HepG2 (cell line): ENCODE data around the gene TACC2. TPM values are rescaled to one million over a fixed set of nuclear protein-coding genes. Genes with fewer than 3 reads are reported as not detected.

Experiments
- ATAC-seq: fragments of 200-7000 bp; cut with Tn5 transposase; 3 replicates; pipeline ENCODE4 v1.9.1; 2020; ENCODE audit warnings: mild to moderate bottlenecking, moderate library complexity
- BruUV-seq: library from RNA; stranded (reverse); fragments of 400-500 nt; replicated peaks from 2 replicates; lab custom pipeline; 2021; lab: Mats Ljungman, UMichigan
- CTCF ChIA-PET: fragments of 300-600 bp; formaldehyde crosslinking; extraction: SDS; loops from one replicate; lab custom pipeline; 2021; ENCODE audit warnings: low total read pairs, inconsistent platforms, low intra/inter-chr PET ratio; lab: Yijun Ruan, JAX
- POLR2A ChIA-PET: fragments of 350-600 bp; sonication (Branson Sonifier 250); formaldehyde crosslinking; loops from one replicate; lab custom pipeline; 2020; ENCODE audit warnings: antibody characterized with exemption, inconsistent platforms; lab: Yijun Ruan, JAX
- DNase-seq: peaks from one replicate; pipeline ENCODE4 v3.0.0-alpha.2; 2015; ENCODE audit warnings: low spot score
- FAIRE-seq: peaks from 3 replicates; lab custom pipeline; 2011; peaks lifted over from hg19 to GRCh38; lab: Jason Lieb, UNC
- H2AFZ ChIP-seq: one replicate; pipeline ENCODE4 v1.6.1; 2011; ENCODE audit warnings: low read length, inconsistent platforms
- H3K27ac ChIP-seq: fragments of 300-600 bp; 3 replicates; pipeline ENCODE4 v1.8.0; 2011; ENCODE audit warnings: mixed run types, mild to moderate bottlenecking, mixed read lengths, low read length, inconsistent platforms; ENCODE audit not compliant: insufficient read depth; ENCODE audit errors: extremely low read length
- H3K27me3 ChIP-seq, 2 experiments: fragments of 200-600 bp in 1 of 2; 2 replicates in 1 of 2; 3 replicates in 1 of 2; pipeline versions ENCODE4 v1.6.0 to v1.8.0; 2011; ENCODE audit warnings: low read length in 2 of 2, mild to moderate bottlenecking in 2 of 2, moderate library complexity in 2 of 2, inconsistent platforms in 1 of 2; ENCODE audit not compliant: insufficient read depth in 2 of 2, control insufficient read depth in 1 of 2
- H3K36me3 ChIP-seq, 2 experiments: fragments of 200-600 bp in 1 of 2; replicated peaks in 1 of 2; 2 replicates in 1 of 2; 3 replicates in 1 of 2; pipeline versions ENCODE4 v1.5.1 to v1.8.0; 2011; ENCODE audit warnings: low read length in 2 of 2, inconsistent platforms in 1 of 2; ENCODE audit not compliant: insufficient read depth in 2 of 2, control insufficient read depth in 1 of 2
- H3K4me1 ChIP-seq: 2 replicates; pipeline ENCODE4 v1.5.1; 2012; ENCODE audit warnings: low read length, inconsistent platforms; ENCODE audit not compliant: insufficient read depth
- H3K4me2 ChIP-seq: 2 replicates; pipeline ENCODE4 v1.6.0; 2011; ENCODE audit warnings: low read depth, low read length, inconsistent platforms
- H3K4me3 ChIP-seq, 3 experiments: fragments of 200-600 bp in 1 of 3; sonication (generic), shearing (Covaris generic) in 1 of 3; replicated peaks in 1 of 3; 2 replicates each; pipeline ENCODE4 v1.5.1; 2011 to 2016; ENCODE audit warnings: low read length in 3 of 3, inconsistent platforms in 2 of 3, low read depth in 2 of 3, mild to moderate bottlenecking in 2 of 3, control low read depth in 1 of 3, mixed read lengths in 1 of 3; ENCODE audit not compliant: insufficient read depth in 1 of 3
- H3K79me2 ChIP-seq: one replicate; pipeline ENCODE4 v1.6.1; 2011; ENCODE audit warnings: low read length, inconsistent platforms; ENCODE audit not compliant: insufficient read depth
- H3K9ac ChIP-seq: 2 replicates; pipeline ENCODE4 v1.6.0; 2011; ENCODE audit warnings: mild to moderate bottlenecking, low read depth, low read length, inconsistent platforms; ENCODE audit not compliant: insufficient read depth
- H3K9me3 ChIP-seq: 2 replicates; pipeline ENCODE4 v1.5.1; 2012; ENCODE audit warnings: mild to moderate bottlenecking, low read length
- H4K20me1 ChIP-seq: 2 replicates; pipeline ENCODE4 v1.6.0; 2011; ENCODE audit warnings: inconsistent platforms, mild to moderate bottlenecking, low read length, moderate library complexity; ENCODE audit not compliant: insufficient read depth
- BHLHE40 ChIP-seq: IDR thresholded peaks from 2 replicates; pipeline ENCODE4 v1.6.1; 2011; ENCODE audit warnings: low read length, improper control_type of control experiment
- CC2D1A ChIP-seq: sonication (generic); formaldehyde crosslinking; IDR thresholded peaks from 2 replicates; pipeline ENCODE4 v1.8.1; 2023; ENCODE audit warnings: mild to moderate bottlenecking, missing genetic modification reagents
- FOSL2 ChIP-seq: sonication (generic); formaldehyde crosslinking; IDR thresholded peaks from 2 replicates; pipeline ENCODE4 v1.4.0; 2020; ENCODE audit warnings: missing genetic modification reagents
- KDM6A ChIP-seq: IDR thresholded peaks from 2 replicates; pipeline ENCODE4 v1.6.1; 2016; ENCODE audit warnings: low read depth
- MIER2 ChIP-seq: IDR thresholded peaks from 2 replicates; pipeline ENCODE4 v1.6.1; 2016; ENCODE audit warnings: missing biosample characterization, missing genetic modification reagents
- MXD1 ChIP-seq: sonication (generic); formaldehyde crosslinking; IDR thresholded peaks from 2 replicates; pipeline ENCODE4 v1.4.0; 2020; ENCODE audit warnings: mild to moderate bottlenecking, missing genetic modification reagents
- MXD4 ChIP-seq: IDR thresholded peaks from 2 replicates; pipeline ENCODE4 v1.6.1; 2016; ENCODE audit warnings: mild to moderate bottlenecking, missing biosample characterization, missing genetic modification reagents
- ONECUT2 ChIP-seq: sonication (generic); formaldehyde crosslinking; IDR thresholded peaks from 2 replicates; pipeline ENCODE4 v1.4.0; 2020; ENCODE audit warnings: missing genetic modification reagents
- SP140L ChIP-seq: sonication (generic); formaldehyde crosslinking; IDR thresholded peaks from 2 replicates; pipeline ENCODE4 v1.4.0; 2020; ENCODE audit warnings: missing genetic modification reagents, borderline replicate concordance
- TEF ChIP-seq: sonication (generic); formaldehyde crosslinking; IDR thresholded peaks from 2 replicates; pipeline ENCODE4 v1.5.0; 2020; ENCODE audit warnings: missing genetic modification reagents
- YEATS4 ChIP-seq: sonication (generic); formaldehyde crosslinking; IDR thresholded peaks from 2 replicates; pipeline ENCODE4 v1.4.0; 2020; ENCODE audit warnings: missing genetic modification reagents, borderline replicate concordance
- ZNF17 ChIP-seq: sonication (generic); formaldehyde crosslinking; IDR thresholded peaks from 2 replicates; pipeline ENCODE4 v1.5.0; 2020; ENCODE audit warnings: mild to moderate bottlenecking, missing genetic modification reagents
- ZNF275 ChIP-seq: sonication (generic); formaldehyde crosslinking; IDR thresholded peaks from 2 replicates; pipeline ENCODE4 v1.8.0; 2022; ENCODE audit warnings: missing genetic modification reagents, mild to moderate bottlenecking, inconsistent platforms, borderline replicate concordance
- ZNF800 ChIP-seq: sonication (generic); formaldehyde crosslinking; IDR thresholded peaks from 2 replicates; pipeline ENCODE4 v1.4.0; 2020; ENCODE audit warnings: missing genetic modification reagents
- WGBS: methylation state at CpG from one replicate; pipeline ENCODE4 v1.1.6; 2017; ENCODE audit warnings: low lambda C conversion rate; 5-methylcytosine and 5-hydroxymethylcytosine counted together
- in situ Hi-C: cut with HindIII; loops from 2 replicates; pipeline ENCODE4 v1.10.0; 2017; ENCODE audit warnings: low pct_unique_long_range_greater_than_20kb; ENCODE audit not compliant: extremely low pct_ligation_motif_present
- intact Hi-C: fragments of 100-400 bp; cut with micrococcal nuclease; formaldehyde crosslinking; loops from one replicate; pipeline ENCODE4 v1.10.0; 2022; ENCODE audit not compliant: unreplicated experiment
- polyA plus RNA-seq, 8 experiments: library from polyadenylated mRNA; depleted of rRNA in 3 of 8; stranded (reverse) in 7 of 8; unstranded in 1 of 8; fragments of >200 nt; fragmentation: Illumina TruSeq in 4 of 8; extraction: Trizol in 4 of 8; gene quantifications; 2 replicates each; pipeline versions ENCODE4 v1.2.1 to v1.2.3, GENCODE V29; 2011 to 2016; ENCODE audit warnings: low read depth in 4 of 8, missing spikeins in 1 of 8, mixed read lengths in 1 of 8; ENCODE audit not compliant: insufficient read depth in 1 of 8
- total RNA-seq, 5 experiments: library from RNA; depleted of rRNA; stranded (reverse); fragments of >200 nt; fragmentation: Illumina TruSeq; extraction: Trizol; gene quantifications; 2 replicates each; pipeline ENCODE4 v1.2.3, GENCODE V29; 2016; ENCODE audit warnings: low read depth in 1 of 5

Gene TACC2
- total and polyA plus RNA-seq, 2 of the 13 experiments (the other 11 are each of a cell fraction or from before 2014, with no cell fraction given), result 11.8 to 16.0 TPM

DNA sequence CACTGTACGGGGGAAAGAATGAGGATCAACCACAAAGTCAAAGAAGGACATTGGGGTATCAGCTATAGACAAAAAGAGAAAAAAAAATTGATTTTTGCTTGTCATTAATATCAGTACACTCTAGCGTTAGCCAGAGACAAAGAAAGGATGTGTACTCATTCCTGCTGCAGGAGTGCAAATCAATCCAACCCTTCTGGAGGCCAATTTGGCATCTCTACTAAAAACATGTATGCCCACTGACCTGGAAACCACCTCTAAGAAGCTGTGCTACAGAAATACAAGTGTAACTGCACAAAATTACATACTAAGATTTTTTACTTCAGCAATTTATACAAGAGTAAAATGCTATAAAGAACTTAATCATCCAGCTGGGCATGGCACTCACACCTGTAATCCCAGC, 27.5 kb upstream of the TACC2 start:
- no peaks in the 10 kb centered on the region for H3K9me3 ChIP-seq
- FAIRE-seq, result no peak
- ChIA-PET POLR2A (no interaction called here), CTCF (no interaction called here)
- WGBS, result 92% methylated on average over 2 of the region's 2 CpGs
- in situ Hi-C loops, result no loop called here
- H3K79me2 ChIP-seq, result no peaks in the 10 kb centered on the region
- H3K4me1 ChIP-seq, result no peaks in the 10 kb centered on the region
- intact Hi-C loops, result no loop called here
- no peak for DNase-seq
- BruUV-seq, result no TSS peak
- ATAC-seq, result no peak
- H3K36me3 ChIP-seq, result peaks cover 6 to 47% of the 10 kb centered on the region in 2 experiments; a peak in 4 of 5 replicates
- H3K27me3 ChIP-seq, result no peaks in the 10 kb centered on the region
- H4K20me1 ChIP-seq, result no peaks in the 10 kb centered on the region
- no peak overlapping the region for H3K27ac ChIP-seq
- H3K9ac ChIP-seq, result no peak overlapping the region
- H3K4me2 ChIP-seq, result no peak overlapping the region
- no peak overlapping the region for H2AFZ ChIP-seq
- TF ChIP-seq TEF (no peak), ZNF800 (CRISPR knock-in tag) (no peak), MXD1 (no peak), CC2D1A (CRISPR knock-in tag) (no peak), BHLHE40 (no peak)
- H3K4me3 ChIP-seq, result no peak overlapping the region

DNA sequence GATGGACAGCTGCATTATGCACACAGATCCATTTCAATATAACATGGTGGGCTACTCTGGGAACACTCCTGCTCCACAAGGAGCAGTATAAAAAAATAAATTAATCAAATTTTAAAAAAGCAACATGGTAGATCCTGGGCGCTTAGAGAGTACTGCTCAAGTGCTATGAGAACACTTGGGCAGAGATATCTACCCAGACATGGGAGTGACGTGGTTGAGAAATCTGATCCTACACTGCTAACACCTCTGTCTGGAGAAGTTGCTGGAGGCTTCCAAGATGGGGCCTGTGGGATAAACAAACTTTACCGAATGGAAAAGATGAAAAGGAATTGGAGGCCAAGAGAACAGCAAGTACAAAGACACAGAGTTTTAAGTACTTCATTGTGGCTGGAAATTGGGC, 23.0 kb upstream of the TACC2 start:
- POLR2A ChIA-PET, result no interaction called here
- TF ChIP-seq MXD4 (CRISPR knock-in tag), result no peak
- TF ChIP-seq ZNF17 (CRISPR knock-in tag), result no peak
- TF ChIP-seq YEATS4, result no peak
- TF ChIP-seq ONECUT2 (CRISPR knock-in tag), result no peak
- TF ChIP-seq SP140L, result no peak
- no peak for TF ChIP-seq MIER2 (CRISPR knock-in tag)
- TF ChIP-seq ZNF275 (CRISPR knock-in tag), result no peak
- TF ChIP-seq FOSL2 (CRISPR knock-in tag), result no peak
- no peak for TF ChIP-seq KDM6A (CRISPR knock-in tag)

More for the DNA sequence above, 23.0 kb upstream of the TACC2 start:
- no peaks in the 10 kb centered on the region for H4K20me1 ChIP-seq
- no peak overlapping the region for H2AFZ ChIP-seq
- H3K4me2 ChIP-seq, result no peak overlapping the region
- no peak for ATAC-seq
- no peaks in the 10 kb centered on the region for H3K79me2 ChIP-seq
- FAIRE-seq, result no peak
- BruUV-seq, result TSS peak; percentile 30
- intact Hi-C loops, result no loop called here
- H3K4me1 ChIP-seq, result no peaks in the 10 kb centered on the region
- CTCF ChIA-PET, result no interaction called here
- no peak for DNase-seq
- 96% methylated on average over 3 of the region's 3 CpGs for WGBS
- no peak overlapping the region for H3K27ac ChIP-seq
- no peaks in the 10 kb centered on the region for H3K27me3 ChIP-seq
- H3K4me3 ChIP-seq, result no peak overlapping the region
- in situ Hi-C loops, result no loop called here
- no peak overlapping the region for H3K9ac ChIP-seq
- no peaks in the 10 kb centered on the region for H3K9me3 ChIP-seq
- H3K36me3 ChIP-seq, result peaks cover 11 to 48% of the 10 kb centered on the region in 2 experiments
